GM19099 (cell line): ENCODE data around the gene MLC1.

Experiments used
- POLR2A ChIP-seq: IDR thresholded peaks from 3 replicates; pipeline ENCODE4 v1.6.1; 2011; ENCODE audit warnings: low read depth; ENCODE audit not compliant: insufficient read length; ENCODE audit errors: extremely low read depth

The MLC1 gene

DNA sequence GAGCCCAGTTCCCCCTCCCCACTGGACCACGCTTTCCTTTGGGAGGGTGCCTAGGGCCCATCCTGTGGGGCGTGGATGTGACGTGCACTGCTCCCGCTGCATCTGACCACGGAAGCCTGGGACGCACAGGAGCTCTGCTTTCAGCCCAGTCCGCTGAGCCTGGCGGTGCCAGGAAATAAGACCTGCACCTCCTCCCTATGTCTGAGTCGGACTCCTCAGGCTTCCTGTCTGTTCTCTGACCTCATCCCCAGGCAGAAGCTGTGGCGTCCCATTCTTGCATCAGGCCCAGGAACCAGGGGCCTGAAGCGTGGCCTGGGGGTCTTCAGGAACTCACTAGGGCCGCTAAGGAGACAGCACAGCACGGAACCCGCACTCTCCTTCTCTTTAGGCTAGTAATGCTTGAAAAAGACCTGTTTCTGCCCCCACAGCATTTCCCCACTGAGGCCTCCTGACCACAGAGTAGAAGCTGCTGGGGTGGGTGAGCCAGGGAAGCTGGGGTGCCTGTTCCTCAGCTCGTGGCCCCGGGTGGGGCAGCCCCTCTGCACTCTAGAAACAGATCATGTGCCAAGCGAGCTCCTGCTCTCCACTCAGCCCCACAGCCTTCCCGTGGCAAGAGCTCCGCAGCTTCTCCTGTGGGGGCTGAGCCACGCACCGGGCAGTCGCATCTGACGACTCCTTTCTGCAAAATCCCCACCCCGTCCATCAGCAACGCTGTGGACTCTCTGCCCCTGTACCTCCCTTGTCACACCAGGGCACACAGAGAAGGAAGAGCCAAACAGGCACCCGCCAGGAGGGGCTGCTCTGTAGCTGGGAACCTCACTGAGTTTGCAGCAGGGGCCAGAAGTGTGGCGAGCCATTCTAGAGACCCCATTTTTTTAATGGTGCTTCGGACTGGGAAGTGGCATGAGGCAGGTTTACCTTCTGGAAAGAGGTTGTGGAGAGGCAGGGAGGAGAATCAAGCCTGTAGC lies 27.2 kb upstream of the MLC1 start:
- TF ChIP-seq POLR2A = no peak

DNA sequence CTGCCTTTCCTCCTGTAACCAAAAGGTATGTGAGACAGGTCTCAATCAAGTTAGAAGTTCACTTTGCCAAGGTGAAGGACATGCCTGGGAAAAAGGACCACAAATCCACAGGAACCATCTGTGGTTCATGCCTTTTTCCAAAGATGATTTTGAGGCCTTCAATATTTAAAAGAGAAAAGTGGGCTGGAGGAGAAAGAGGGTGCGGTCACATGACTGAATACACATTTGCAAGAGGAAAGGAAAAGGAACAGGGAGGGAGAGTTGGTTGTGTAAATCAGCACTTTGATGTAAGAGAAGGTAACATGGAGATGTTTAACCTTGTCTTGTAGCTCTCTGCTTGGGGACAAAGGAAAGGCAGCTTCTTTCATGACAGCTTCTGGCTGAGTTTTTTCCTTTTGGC lies 25.8 kb upstream of the MLC1 start:
- no peak for TF ChIP-seq POLR2A

GRCh38 chr22:50107529-50107928 lies 22.3 kb upstream of the MLC1 start:
- TF ChIP-seq POLR2A = no peak

DNA sequence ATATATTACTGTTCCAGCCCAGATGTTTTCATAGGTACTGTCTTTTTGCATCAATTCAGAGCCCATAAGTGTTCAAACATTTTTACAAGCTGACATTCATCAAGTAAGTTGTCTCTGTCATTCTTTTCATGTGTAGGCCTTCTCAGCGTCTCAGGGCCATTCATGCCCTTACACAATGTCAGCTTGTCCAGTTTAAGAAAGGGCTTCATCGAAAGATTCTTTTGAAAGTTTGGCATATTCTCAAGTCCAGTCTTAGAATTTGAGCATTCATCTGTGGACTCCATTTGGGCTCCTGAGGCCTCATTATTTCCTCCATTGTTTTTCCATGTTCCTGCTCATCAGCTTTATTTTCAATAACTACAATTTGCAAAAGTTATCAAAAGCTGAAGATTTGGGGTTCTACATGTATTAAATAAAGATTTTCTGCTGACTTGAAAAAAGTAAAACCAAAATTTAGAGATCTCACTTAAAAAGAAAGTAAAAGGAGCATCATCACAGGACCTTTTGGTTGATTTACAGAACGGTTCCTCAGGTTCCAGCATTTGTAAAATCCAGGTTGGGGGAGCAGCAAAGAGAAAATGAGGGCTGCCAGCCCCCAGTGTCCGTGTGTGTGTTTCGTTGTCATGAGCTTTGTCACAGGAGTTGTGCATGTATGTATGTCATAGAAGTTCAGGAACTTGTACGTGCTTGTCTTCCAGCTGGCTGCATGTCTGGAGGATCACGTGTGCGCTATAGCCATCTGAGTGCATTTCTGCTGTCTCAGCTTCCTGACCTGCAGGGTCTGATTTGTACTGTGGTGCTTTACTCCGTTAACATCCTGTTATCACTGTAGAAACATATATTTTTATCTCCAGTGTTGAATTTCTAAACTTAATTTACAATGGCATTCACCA lies 20.2 kb upstream of the MLC1 start:
- peak; percentile 21 for TF ChIP-seq POLR2A

DNA sequence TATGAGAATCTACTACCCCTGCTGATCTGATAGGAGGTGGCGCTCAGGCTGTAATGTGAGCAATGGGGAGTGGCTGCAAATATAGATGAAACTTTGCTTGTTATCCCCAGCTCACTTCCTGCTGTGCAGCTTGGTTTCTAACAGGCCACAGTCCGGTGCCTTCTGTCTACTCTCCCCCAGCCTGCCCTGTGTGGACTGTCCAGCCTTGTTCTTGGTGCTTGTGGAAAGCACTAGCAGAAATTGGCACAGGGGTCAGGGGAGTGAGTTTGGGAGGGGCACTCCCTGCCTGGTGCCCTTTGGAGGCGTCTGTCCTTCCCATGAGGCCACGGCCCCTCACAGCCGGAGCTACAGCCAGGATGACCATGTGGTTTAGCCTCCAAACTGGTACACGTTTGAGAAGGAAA lies 18.9 kb upstream of the MLC1 start:
- no peak for TF ChIP-seq POLR2A

- TF ChIP-seq POLR2A = no peak
Observed at GRCh38 chr22:50102946-50103345, 17.7 kb upstream of the MLC1 start.

DNA sequence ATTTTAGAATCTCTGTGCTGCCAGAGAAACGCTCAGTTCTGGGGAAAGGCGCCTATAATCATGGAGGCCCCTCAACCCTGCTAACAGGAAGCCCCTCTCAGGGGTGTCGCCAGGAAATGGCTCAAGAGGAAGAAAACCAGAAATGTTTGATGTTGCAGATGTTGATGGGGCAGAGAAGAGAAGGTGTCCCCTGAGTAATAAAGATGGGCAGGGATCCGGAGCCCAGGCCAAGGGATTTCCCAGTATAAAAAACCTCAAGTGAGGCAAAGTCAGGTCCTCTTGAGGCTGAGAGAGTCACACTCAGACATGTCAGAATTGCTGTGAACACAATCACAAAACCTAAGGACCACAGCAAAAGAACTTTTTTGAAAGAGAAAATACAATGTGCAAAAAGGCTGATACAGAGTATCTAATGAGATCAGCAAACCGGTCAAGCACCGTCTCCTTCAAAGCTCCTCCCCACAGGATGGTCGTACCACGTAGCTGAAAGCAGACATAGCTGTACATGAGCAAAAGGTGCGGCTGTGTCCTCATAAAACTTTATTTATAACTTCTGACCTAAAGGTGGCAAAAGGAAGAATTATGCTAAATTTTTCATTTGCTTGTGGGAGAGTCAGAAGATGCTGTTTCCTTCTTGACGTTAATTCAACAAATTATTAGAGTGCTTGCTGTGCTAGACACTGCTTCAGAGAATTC lies 16.8 kb upstream of the MLC1 start:
- no peak for TF ChIP-seq POLR2A

- TF ChIP-seq POLR2A = no peak
Observed at GRCh38 chr22:50098052-50098451, 12.8 kb upstream of the MLC1 start.

- TF ChIP-seq POLR2A = no peak
Observed at GRCh38 chr22:50092342-50092741, 7.1 kb upstream of the MLC1 start.

- TF ChIP-seq POLR2A = no peak
Observed at GRCh38 chr22:50091092-50091768, 6.0 kb upstream of the MLC1 start.

DNA sequence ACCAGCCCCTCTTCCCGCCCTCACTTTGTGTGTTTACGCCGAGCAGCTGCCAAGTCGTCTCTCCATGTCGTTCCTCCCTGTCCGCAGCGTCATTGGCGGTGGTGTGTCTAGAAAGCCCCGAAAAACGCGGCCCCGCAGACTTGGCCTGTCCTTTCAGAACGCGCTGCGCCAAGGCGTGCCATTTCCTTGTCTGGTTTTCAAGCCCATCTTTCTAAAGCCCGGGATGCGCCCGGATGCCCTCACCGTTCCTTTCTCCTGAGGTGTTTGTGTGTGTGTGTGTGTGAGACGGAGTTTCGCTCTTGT lies 5.1 kb upstream of the MLC1 start:
- no peak for TF ChIP-seq POLR2A

DNA sequence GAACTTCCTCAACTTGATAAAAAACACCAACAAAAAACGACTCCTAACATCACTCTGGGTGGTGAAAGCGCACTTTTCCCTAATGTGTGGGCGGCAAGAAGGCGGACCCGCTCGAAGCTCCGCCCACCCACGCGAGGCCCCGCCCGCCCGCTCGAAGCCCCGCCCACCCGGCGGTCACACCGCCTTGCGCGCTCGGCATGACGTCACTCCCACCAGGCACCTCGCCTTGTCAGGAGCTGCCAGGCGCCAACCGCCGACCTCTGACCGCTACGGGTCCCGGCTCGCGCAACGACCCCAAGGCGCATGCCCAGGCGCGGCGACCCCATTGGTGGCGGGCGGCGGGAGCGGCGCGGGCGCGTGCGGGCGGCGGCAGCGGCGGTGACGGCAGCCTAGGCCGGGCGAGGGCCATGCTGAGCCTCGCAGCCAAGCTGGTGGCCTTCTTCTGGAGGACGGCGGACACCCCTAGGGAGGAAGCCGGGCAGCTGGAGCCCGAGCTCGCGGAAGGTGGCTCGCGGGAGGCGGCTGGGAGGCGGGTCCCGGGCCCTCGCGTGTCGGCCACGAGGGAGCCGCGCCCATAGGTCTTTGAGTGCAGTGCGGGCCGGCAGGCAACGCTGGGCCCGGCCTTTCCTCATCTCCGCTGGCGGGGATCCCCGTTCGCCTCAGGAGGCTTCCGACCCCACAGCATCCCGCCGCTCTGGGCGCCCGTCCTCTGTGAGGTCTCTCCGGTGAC lies 4.6 kb upstream of the MLC1 start, which contains the start of gene MOV10L1:
MOV10L1 (plus strand) TSS at position 325 of the 730 bp plus-strand sequence; CDS start at position 408, 83 bp downstream.
- no peak for TF ChIP-seq POLR2A

GRCh38 chr22:50089231-50089630 lies 4.0 kb upstream of the MLC1 start:
- no peak for TF ChIP-seq POLR2A

- no peak for TF ChIP-seq POLR2A
Observed at GRCh38 chr22:50088096-50088495, 2.9 kb upstream of the MLC1 start.
